Central memory CD8-positive, alpha-beta T cell (primary cell): ENCODE results near the gene PRSS27.

ENCODE experiments used
- ATAC-seq: fragments of 150-1000 bp; cut with Tn5 transposase; replicated peaks from 2 replicates; pipeline ENCODE4 v1.10.0; 2022; ENCODE audit warnings: mild to moderate bottlenecking, moderate FRiP score, moderate number of reproducible peaks; ENCODE audit not compliant: poor library complexity, severe bottlenecking; ENCODE audit errors: extremely low read depth
- DNase-seq, 2 donors: peaks; one replicate each; pipeline ENCODE4 v3.0.0; 2021; ENCODE audit warnings: low spot score in 2 of 2
- H3K27ac Mint-ChIP-seq: one replicate; pipeline ENCODE4 v1.8.0; 2022; ENCODE audit warnings: low read depth, mild to moderate bottlenecking, moderate library complexity, mixed read lengths
- H3K27me3 Mint-ChIP-seq: one replicate; pipeline ENCODE4 v1.8.0; 2022; ENCODE audit warnings: mixed read lengths
- H3K36me3 Mint-ChIP-seq: one replicate; pipeline ENCODE4 v1.8.0; 2022; ENCODE audit warnings: mild to moderate bottlenecking, moderate library complexity, mixed read lengths; ENCODE audit not compliant: insufficient read depth
- H3K4me1 Mint-ChIP-seq: one replicate; pipeline ENCODE4 v1.8.0; 2022; ENCODE audit warnings: mixed read lengths
- H3K4me3 Mint-ChIP-seq: one replicate; pipeline ENCODE4 v1.8.0; 2022; ENCODE audit warnings: mild to moderate bottlenecking, moderate library complexity, mixed read lengths
- H3K9me3 Mint-ChIP-seq: one replicate; pipeline ENCODE4 v1.8.0; 2022; ENCODE audit warnings: mixed read lengths

The PRSS27 gene

GRCh38 chr16:2748757-2749455 lies 28.9 kb upstream of the PRSS27 start:
- Mint-ChIP-seq H3K27ac (no peak overlapping the region), H3K27me3 (no peaks in the 10 kb centered on the region), H3K4me1 (peaks cover 15% of the 10 kb centered on the region), H3K36me3 (peaks cover 25% of the 10 kb centered on the region), H3K4me3 (no peak overlapping the region), H3K9me3 (peaks cover 5% of the 10 kb centered on the region)
- no peak for DNase-seq
- no peak for ATAC-seq

DNA sequence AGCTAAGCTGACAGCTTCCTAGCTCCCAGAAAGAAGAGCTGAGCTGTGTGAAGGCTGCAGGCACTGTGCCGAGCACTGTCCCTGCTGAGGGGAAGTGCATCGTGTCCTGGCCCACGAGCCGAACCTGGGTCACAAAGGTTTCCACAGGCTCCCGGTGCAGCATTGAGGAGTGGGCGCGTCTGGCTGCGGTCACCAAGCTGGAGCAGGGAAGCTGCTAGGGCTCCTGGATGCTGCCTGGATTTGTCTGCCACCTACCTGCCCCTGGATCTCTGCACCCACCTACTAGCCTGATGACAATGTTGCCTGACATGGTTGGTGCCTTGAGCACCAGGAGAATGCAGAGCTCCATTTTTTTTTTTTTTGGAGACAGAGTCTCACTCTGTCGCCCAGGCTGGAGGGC lies 25.9 kb upstream of the PRSS27 start:
- H3K27me3 Mint-ChIP-seq = peaks cover 2% of the 10 kb centered on the region
- no peak overlapping the region for H3K4me3 Mint-ChIP-seq
- DNase-seq (no peak), ATAC-seq (no peak)
- peaks cover under 1% of the 10 kb centered on the region for H3K9me3 Mint-ChIP-seq
- H3K4me1 Mint-ChIP-seq = peaks cover under 1% of the 10 kb centered on the region
- H3K27ac Mint-ChIP-seq = no peak overlapping the region
- peaks cover 2% of the 10 kb centered on the region for H3K36me3 Mint-ChIP-seq

GRCh38 chr16:2745116-2745890 lies 25.3 kb upstream of the PRSS27 start:
- Mint-ChIP-seq H3K27ac (no peak overlapping the region), H3K36me3 (no peaks in the 10 kb centered on the region), H3K27me3 (peaks cover 9% of the 10 kb centered on the region), H3K4me1 (no peaks in the 10 kb centered on the region), H3K9me3 (no peaks in the 10 kb centered on the region), H3K4me3 (no peak overlapping the region)
- no peak for ATAC-seq
- DNase-seq = no peak

DNA sequence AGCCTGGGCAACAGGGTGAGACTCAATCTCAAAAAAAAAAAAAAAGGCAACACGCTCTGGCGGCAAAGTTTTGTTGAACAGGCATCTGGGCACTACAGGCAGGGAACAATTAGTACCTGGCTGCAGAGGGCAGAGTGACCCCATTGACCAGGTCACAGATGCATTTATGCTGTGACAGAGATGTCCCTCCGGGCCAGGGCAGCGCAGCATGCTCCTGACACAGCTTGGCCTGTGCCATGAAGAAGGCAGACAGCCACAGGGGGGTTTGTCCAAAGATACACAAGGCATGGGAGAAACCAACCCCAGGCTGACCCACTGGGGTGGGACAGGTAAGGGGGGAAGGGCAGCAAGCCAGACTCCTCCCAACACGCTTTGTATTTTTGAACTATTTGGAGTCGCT lies 24.7 kb upstream of the PRSS27 start:
- Mint-ChIP-seq H3K9me3 (no peaks in the 10 kb centered on the region), H3K36me3 (no peaks in the 10 kb centered on the region), H3K27me3 (peaks cover 11% of the 10 kb centered on the region), H3K4me3 (no peak overlapping the region), H3K27ac (no peak overlapping the region), H3K4me1 (no peaks in the 10 kb centered on the region)
- ATAC-seq = no peak
- DNase-seq = no peak

- Mint-ChIP-seq H3K27me3 (peaks cover 11% of the 10 kb centered on the region), H3K4me3 (no peak overlapping the region), H3K9me3 (no peaks in the 10 kb centered on the region), H3K36me3 (no peaks in the 10 kb centered on the region), H3K4me1 (no peaks in the 10 kb centered on the region), H3K27ac (no peak overlapping the region)
- DNase-seq (no peak), ATAC-seq (no peak)
Observed at GRCh38 chr16:2743007-2743810, 23.2 kb upstream of the PRSS27 start.

DNA sequence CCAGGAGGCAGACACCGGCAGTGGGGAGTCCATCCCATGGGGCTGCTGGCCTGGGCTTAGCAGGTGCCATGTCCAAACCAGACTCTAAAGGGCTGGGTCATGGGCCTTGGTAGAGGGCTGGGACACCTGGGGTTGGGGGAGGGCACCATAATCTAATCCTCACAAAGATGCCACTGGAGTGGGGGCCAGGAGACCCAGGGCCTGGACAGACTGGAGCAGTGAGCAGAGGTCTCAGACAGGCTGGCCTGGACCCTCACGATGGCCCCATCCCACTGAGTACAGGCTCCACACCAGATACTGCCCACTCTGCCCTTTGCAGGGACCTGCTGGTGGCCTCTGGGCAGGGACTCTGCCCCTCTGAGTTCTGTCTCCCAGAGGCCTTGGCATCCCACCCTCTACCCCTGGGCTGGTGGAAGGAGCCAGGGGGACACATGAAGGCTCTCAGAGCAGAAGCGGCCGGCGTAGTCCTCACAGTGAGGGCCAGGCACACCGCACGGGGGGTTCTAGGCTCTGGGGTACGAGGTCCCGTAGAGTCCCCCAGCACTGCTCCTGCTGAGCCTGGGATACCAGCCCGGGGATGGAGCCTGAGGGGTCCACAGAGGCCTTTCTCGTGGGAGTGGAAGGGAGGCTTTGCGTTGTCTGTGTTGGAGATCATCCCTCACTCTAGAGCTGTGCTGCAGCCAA lies 22.4 kb upstream of the PRSS27 start:
- Mint-ChIP-seq H3K9me3 (no peaks in the 10 kb centered on the region), H3K36me3 (no peaks in the 10 kb centered on the region), H3K27ac (no peak overlapping the region), H3K27me3 (peaks cover 11% of the 10 kb centered on the region), H3K4me1 (no peaks in the 10 kb centered on the region), H3K4me3 (no peak overlapping the region)
- DNase-seq (no peak), ATAC-seq (no peak)

- H3K36me3 Mint-ChIP-seq = no peaks in the 10 kb centered on the region
- H3K27me3 Mint-ChIP-seq = peaks cover 17% of the 10 kb centered on the region
- H3K9me3 Mint-ChIP-seq = no peaks in the 10 kb centered on the region
- no peak overlapping the region for H3K27ac Mint-ChIP-seq
- DNase-seq = no peak
- ATAC-seq = no peak
- no peaks in the 10 kb centered on the region for H3K4me1 Mint-ChIP-seq
- no peak overlapping the region for H3K4me3 Mint-ChIP-seq
Observed at GRCh38 chr16:2741168-2741567, 21.1 kb upstream of the PRSS27 start.

- Mint-ChIP-seq H3K27me3 (peaks cover 19% of the 10 kb centered on the region), H3K4me1 (no peaks in the 10 kb centered on the region), H3K36me3 (no peaks in the 10 kb centered on the region), H3K9me3 (no peaks in the 10 kb centered on the region), H3K4me3 (no peak overlapping the region), H3K27ac (no peak overlapping the region)
- ATAC-seq (no peak), DNase-seq (no peak)
Observed at GRCh38 chr16:2740476-2740875, 20.5 kb upstream of the PRSS27 start.

DNA sequence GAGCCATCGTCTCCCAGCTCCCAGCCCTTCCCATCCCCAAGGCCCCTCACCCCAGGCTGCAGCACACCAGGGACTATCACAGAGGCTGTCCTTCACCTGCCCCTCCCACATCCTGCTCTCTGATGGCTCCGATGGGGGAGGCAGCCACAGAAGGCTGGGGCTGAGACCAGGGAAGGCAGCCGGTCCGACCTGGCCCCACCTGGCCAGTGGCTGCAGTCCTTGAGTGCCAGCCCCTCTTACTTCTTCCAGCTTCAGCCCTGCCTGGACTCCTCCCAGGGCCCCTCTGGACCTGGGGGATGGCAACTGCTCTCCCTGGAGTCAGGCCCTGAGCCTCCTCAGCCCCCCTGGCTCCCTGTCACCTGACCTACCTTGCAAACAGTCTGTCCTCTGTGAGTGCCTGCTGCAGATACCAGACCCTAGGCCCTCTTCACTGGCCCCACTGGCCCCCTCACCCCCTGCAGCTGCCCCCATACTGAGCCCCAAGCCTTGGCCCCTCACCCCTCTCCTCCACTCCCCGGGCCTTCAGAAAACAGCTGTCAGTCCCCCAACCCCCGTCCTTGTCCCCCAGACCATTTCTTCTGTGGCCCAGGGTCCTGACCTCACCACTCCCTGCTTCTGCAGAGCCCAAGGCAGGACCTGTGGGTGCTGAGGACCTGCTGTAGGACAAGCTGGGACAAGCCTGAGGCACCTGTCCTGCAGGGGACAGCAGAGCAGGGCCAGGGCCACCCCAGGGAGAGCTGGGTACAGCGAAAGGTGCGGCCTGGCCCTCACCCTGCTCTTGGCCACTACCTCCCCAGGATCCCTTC lies 19.8 kb upstream of the PRSS27 start:
- H3K4me1 Mint-ChIP-seq = no peaks in the 10 kb centered on the region
- H3K36me3 Mint-ChIP-seq = no peaks in the 10 kb centered on the region
- no peak overlapping the region for H3K4me3 Mint-ChIP-seq
- H3K9me3 Mint-ChIP-seq = no peaks in the 10 kb centered on the region
- H3K27ac Mint-ChIP-seq = no peak overlapping the region
- H3K27me3 Mint-ChIP-seq = peaks cover 19% of the 10 kb centered on the region
- no peak for DNase-seq
- ATAC-seq = no peak

DNA sequence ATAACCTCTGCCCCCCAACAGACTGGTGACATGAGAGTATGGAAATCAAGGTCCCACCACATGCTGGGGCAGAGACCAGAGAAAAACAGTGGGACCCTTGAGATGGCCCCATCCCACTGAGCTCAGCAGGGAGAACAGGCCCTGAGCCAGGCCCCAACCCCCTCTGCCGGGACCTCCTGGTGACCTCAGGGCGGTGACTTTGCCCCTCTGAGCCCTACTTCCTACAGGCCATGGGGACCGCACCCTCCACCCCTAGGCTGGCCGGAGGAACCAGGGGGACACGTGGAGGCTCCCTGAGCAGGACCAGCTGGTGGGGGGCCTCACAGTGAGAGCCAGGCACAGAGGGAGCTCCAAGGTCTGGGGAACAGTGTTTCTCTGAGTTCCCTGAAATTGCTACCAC lies 18.6 kb upstream of the PRSS27 start:
- no peaks in the 10 kb centered on the region for H3K36me3 Mint-ChIP-seq
- no peak overlapping the region for H3K4me3 Mint-ChIP-seq
- ATAC-seq = no peak
- no peaks in the 10 kb centered on the region for H3K4me1 Mint-ChIP-seq
- H3K27ac Mint-ChIP-seq = no peak overlapping the region
- H3K27me3 Mint-ChIP-seq = peaks cover 19% of the 10 kb centered on the region
- H3K9me3 Mint-ChIP-seq = no peaks in the 10 kb centered on the region
- no peak for DNase-seq

DNA sequence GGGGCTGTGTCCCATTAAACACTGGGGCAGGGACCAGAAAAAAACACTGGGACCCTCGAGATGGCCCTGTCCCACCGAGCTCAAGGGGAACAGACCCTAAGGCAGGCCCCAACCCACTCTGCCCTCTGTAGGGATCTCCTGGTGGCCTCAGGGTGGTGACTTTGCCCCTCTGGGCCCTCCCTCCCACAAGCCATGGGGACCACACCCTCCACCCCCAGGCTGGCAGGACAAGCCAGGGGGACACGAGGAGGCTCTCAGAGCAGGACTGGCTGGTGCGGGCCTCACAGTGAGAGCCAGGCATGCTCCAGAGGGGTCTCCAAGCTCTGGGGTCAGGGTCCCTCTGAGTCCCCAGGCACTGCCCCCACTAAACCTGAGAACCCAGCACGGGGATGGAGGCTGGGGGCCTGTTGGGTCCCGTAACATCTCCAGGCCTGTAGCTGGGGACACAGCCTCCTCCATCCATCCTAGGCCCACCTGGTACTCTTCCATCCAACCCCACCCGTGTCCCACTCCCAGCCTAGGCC lies 17.9 kb upstream of the PRSS27 start:
- Mint-ChIP-seq H3K27me3 (peaks cover 19% of the 10 kb centered on the region), H3K4me3 (no peak overlapping the region), H3K36me3 (no peaks in the 10 kb centered on the region), H3K9me3 (no peaks in the 10 kb centered on the region), H3K4me1 (no peaks in the 10 kb centered on the region), H3K27ac (no peak overlapping the region)
- ATAC-seq (no peak), DNase-seq (no peak)

GRCh38 chr16:2737238-2737605 lies 17.2 kb upstream of the PRSS27 start:
- Mint-ChIP-seq H3K36me3 (no peaks in the 10 kb centered on the region), H3K9me3 (no peaks in the 10 kb centered on the region)

More at GRCh38 chr16:2737238-2737605, 17.2 kb upstream of the PRSS27 start:
- Mint-ChIP-seq H3K4me1 (no peaks in the 10 kb centered on the region), H3K4me3 (no peak overlapping the region), H3K27me3 (peaks cover 19% of the 10 kb centered on the region), H3K27ac (no peak overlapping the region)
- no peak for DNase-seq
- ATAC-seq = no peak
